Measurements from ENCODE around the gene ENTREP1.

- TF ChIP-seq, protein P1, sequence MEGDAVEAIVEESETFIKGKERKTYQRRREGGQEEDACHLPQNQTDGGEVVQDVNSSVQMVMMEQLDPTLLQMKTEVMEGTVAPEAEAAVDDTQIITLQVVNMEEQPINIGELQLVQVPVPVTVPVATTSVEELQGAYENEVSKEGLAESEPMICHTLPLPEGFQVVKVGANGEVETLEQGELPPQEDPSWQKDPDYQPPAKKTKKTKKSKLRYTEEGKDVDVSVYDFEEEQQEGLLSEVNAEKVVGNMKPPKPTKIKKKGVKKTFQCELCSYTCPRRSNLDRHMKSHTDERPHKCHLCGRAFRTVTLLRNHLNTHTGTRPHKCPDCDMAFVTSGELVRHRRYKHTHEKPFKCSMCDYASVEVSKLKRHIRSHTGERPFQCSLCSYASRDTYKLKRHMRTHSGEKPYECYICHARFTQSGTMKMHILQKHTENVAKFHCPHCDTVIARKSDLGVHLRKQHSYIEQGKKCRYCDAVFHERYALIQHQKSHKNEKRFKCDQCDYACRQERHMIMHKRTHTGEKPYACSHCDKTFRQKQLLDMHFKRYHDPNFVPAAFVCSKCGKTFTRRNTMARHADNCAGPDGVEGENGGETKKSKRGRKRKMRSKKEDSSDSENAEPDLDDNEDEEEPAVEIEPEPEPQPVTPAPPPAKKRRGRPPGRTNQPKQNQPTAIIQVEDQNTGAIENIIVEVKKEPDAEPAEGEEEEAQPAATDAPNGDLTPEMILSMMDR (IDR thresholded peaks at IDR 0.05), result no peak
- TF ChIP-seq EZH2 (IDR thresholded peaks at IDR 0.05; ENCODE audit: borderline replicate concordance, insufficient read depth, low read depth, low read length, poor library complexity, severe bottlenecking), result no peak
These were observed 39.6 kb downstream of the ENTREP1 start for GRCh38 chr9:69364510-69365150.
